ENCODE measurements around the gene PCDH9. TPM values are rescaled to one million over a fixed set of nuclear protein-coding genes. Genes with fewer than 3 reads are reported as not detected.

Gene PCDH9
- total RNA-seq, 1 donor from 2014 or later: 9.8 TPM

DNA sequence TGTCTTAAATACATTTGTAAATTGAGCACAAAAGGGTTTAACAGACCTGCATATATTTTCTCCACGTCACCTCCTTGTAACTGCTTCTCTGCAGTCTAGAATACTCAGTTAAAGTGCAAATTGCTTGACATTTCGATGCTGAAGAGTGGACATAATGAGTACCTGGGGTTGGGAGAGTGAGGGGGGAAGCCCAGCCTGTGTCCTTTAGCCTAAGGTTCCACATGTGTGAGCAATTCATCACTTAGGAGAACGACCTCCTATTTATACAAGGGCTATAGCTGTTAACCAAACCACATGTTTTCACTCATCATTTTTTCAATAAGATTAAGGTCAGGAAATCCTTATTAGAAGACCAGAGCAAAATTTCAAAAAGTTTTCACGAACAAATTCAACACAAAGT is 29.5 kb downstream of the PCDH9 start:
- Mint-ChIP-seq H3K36me3 (ENCODE audit: low read depth) (no peaks in the 10 kb centered on the region), H3K4me3 (ENCODE audit: unreplicated experiment) (no peak overlapping the region), H3K9me3 (ENCODE audit: low read depth) (no peaks in the 10 kb centered on the region), H3K4me1 (ENCODE audit: low read depth) (peaks cover 11% of the 10 kb centered on the region), H3K27ac (ENCODE audit: unreplicated experiment) (no peak overlapping the region), H3K27me3 (ENCODE audit: low read depth) (no peaks in the 10 kb centered on the region)
- DNase-seq (ENCODE audit: low spot score): no peak
- no peak for TF ChIP-seq CTCF (IDR thresholded peaks at IDR 0.05)

GRCh38 chr13:67200183-67200582 is 30.0 kb downstream of the PCDH9 start:
- Mint-ChIP-seq H3K4me3 (ENCODE audit: unreplicated experiment) (no peak overlapping the region), H3K36me3 (ENCODE audit: low read depth) (no peaks in the 10 kb centered on the region), H3K27ac (ENCODE audit: unreplicated experiment) (no peak overlapping the region), H3K27me3 (ENCODE audit: low read depth) (no peaks in the 10 kb centered on the region), H3K4me1 (ENCODE audit: low read depth) (peaks cover 11% of the 10 kb centered on the region), H3K9me3 (ENCODE audit: low read depth) (no peaks in the 10 kb centered on the region)
- TF ChIP-seq CTCF (IDR thresholded peaks at IDR 0.05): no peak
- no peak for DNase-seq (ENCODE audit: low spot score)

- no peak overlapping the region for H3K4me3 Mint-ChIP-seq (ENCODE audit: unreplicated experiment)
- no peak for TF ChIP-seq CTCF (IDR thresholded peaks at IDR 0.05)
- DNase-seq (ENCODE audit: low spot score): no peak
- H3K36me3 Mint-ChIP-seq (ENCODE audit: low read depth): no peaks in the 10 kb centered on the region
- H3K27ac Mint-ChIP-seq (ENCODE audit: unreplicated experiment): no peak overlapping the region
- no peaks in the 10 kb centered on the region for H3K9me3 Mint-ChIP-seq (ENCODE audit: low read depth)
- no peaks in the 10 kb centered on the region for H3K27me3 Mint-ChIP-seq (ENCODE audit: low read depth)
- H3K4me1 Mint-ChIP-seq (ENCODE audit: low read depth): peaks cover 3% of the 10 kb centered on the region
Observed at GRCh38 chr13:67197704-67198103, 32.4 kb downstream of the PCDH9 start.

DNA sequence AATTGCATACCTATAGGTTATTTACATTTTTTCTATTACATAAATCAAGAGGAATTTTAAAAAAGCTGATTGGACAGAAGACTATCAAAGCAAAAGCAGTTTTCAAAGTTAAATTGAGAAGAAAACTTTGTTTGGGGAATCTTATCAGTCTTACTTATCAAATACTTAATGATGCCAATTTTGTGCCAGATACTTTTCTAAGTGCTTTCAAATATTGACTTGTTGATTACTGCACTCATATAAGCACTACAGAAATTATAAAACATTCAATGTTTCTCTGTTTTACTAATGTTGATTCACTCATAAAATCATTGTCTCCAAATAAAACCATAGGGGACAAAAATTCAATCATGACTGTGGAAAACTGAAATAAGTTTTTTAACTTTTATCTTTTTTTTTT is 36.2 kb downstream of the PCDH9 start:
- Mint-ChIP-seq H3K9me3 (ENCODE audit: low read depth) (no peaks in the 10 kb centered on the region), H3K27ac (ENCODE audit: unreplicated experiment) (no peak overlapping the region), H3K27me3 (ENCODE audit: low read depth) (no peaks in the 10 kb centered on the region), H3K4me3 (ENCODE audit: unreplicated experiment) (no peak overlapping the region), H3K4me1 (ENCODE audit: low read depth) (no peaks in the 10 kb centered on the region), H3K36me3 (ENCODE audit: low read depth) (no peaks in the 10 kb centered on the region)
- DNase-seq (ENCODE audit: low spot score): no peak
- no peak for TF ChIP-seq CTCF (IDR thresholded peaks at IDR 0.05)

GRCh38 chr13:67192751-67193150 is 37.4 kb downstream of the PCDH9 start:
- Mint-ChIP-seq H3K9me3 (ENCODE audit: low read depth) (no peaks in the 10 kb centered on the region), H3K27ac (ENCODE audit: unreplicated experiment) (no peak overlapping the region), H3K4me3 (ENCODE audit: unreplicated experiment) (no peak overlapping the region), H3K4me1 (ENCODE audit: low read depth) (no peaks in the 10 kb centered on the region), H3K36me3 (ENCODE audit: low read depth) (no peaks in the 10 kb centered on the region), H3K27me3 (ENCODE audit: low read depth) (no peaks in the 10 kb centered on the region)
- no peak for DNase-seq (ENCODE audit: low spot score)
- no peak for TF ChIP-seq CTCF (IDR thresholded peaks at IDR 0.05)
